Upper lobe of right lung (tissue), 1 donor: Measurements from ENCODE around the gene RAB24. TPM values are rescaled to one million over a fixed set of nuclear protein-coding genes. Genes with fewer than 3 reads are reported as not detected.
"Not testable (repeated sequence)": the region's sequence is repeated elsewhere in the genome, so short reads cannot be mapped to it uniquely, and the experiment has no call there.

Source experiments
- ATAC-seq: fragments of 200-7000 bp; cut with Tn5 transposase; one replicate; pipeline ENCODE4 v1.9.1; 2020; ENCODE audit warnings: mild to moderate bottlenecking, moderate library complexity
- DNase-seq: peaks from one replicate; pipeline ENCODE4 v3.0.0-alpha.2; 2020
- H3K27ac ChIP-seq: fragments of 200-600 bp; one replicate; pipeline ENCODE4 v1.8.0; 2022
- H3K27me3 ChIP-seq: fragments of 200-600 bp; one replicate; pipeline ENCODE4 v1.8.0; 2022; ENCODE audit warnings: mild to moderate bottlenecking
- H3K36me3 ChIP-seq: fragments of 200-600 bp; one replicate; pipeline ENCODE4 v1.8.0; 2022
- H3K4me1 ChIP-seq: fragments of 200-600 bp; one replicate; pipeline ENCODE4 v1.8.0; 2022
- H3K4me3 ChIP-seq: fragments of 200-600 bp; one replicate; pipeline ENCODE4 v1.8.0; 2022; ENCODE audit warnings: mild to moderate bottlenecking
- H3K9me3 ChIP-seq: fragments of 200-600 bp; one replicate; pipeline ENCODE4 v1.8.0; 2022
- intact Hi-C: fragments of 100-400 bp; cut with DNase I; formaldehyde crosslinking; loops from one replicate; pipeline ENCODE4 v1.11.0; 2022
- total RNA-seq: library from RNA; stranded (reverse); fragmentation: NEBNext Ultra II Directional; extraction: Animal tissue kit (Norgen Biotek cat#: 25700); gene quantifications from one replicate; pipeline ENCODE4 v1.2.1, GENCODE V29; 2021
- TF ChIP-seq, protein P1 (sequence below): fragments of 200-600 bp; IDR thresholded peaks from one replicate; pipeline ENCODE4 v1.8.0; 2022; ENCODE audit warnings: antibody characterized with exemption
- donor health status: DM: no; HTN: yes; CAD: no; lungs with severe emphysema.

The RAB24 gene
- total RNA-seq, 1 donor from 2014 or later, result 36.3 TPM

DNA sequence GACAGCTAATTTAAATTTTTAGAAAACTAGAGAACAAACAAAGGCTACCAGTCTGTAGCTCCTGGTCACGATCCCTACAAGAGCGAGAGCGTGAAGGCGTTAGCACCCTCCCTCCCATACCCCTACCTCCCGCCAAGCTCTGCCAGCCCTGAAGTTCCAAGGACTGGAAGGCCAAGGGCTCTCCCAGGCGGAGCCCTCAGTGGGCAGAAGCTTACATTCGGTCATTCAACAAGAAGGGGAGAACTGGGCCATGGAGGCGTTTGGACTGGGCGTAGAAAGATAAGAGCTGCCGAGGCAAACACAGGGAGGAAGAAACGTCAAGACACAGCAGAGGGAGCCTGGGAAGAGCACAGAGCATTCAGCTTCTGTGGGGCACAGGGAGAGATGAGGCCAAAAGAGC, 5.2 kb upstream of the RAB24 start:
- DNase-seq (no peak), ATAC-seq (no peak)
- Histone ChIP-seq H3K27me3 (no peaks in the 10 kb centered on the region), H3K27ac (no peak overlapping the region), H3K4me1 (peaks cover 52% of the 10 kb centered on the region), H3K4me3 (no peak overlapping the region), H3K9me3 (no peaks in the 10 kb centered on the region), H3K36me3 (peaks cover 27% of the 10 kb centered on the region)
- intact Hi-C loops, result no loop called here
- TF ChIP-seq, protein P1, sequence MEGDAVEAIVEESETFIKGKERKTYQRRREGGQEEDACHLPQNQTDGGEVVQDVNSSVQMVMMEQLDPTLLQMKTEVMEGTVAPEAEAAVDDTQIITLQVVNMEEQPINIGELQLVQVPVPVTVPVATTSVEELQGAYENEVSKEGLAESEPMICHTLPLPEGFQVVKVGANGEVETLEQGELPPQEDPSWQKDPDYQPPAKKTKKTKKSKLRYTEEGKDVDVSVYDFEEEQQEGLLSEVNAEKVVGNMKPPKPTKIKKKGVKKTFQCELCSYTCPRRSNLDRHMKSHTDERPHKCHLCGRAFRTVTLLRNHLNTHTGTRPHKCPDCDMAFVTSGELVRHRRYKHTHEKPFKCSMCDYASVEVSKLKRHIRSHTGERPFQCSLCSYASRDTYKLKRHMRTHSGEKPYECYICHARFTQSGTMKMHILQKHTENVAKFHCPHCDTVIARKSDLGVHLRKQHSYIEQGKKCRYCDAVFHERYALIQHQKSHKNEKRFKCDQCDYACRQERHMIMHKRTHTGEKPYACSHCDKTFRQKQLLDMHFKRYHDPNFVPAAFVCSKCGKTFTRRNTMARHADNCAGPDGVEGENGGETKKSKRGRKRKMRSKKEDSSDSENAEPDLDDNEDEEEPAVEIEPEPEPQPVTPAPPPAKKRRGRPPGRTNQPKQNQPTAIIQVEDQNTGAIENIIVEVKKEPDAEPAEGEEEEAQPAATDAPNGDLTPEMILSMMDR, result no peak

DNA sequence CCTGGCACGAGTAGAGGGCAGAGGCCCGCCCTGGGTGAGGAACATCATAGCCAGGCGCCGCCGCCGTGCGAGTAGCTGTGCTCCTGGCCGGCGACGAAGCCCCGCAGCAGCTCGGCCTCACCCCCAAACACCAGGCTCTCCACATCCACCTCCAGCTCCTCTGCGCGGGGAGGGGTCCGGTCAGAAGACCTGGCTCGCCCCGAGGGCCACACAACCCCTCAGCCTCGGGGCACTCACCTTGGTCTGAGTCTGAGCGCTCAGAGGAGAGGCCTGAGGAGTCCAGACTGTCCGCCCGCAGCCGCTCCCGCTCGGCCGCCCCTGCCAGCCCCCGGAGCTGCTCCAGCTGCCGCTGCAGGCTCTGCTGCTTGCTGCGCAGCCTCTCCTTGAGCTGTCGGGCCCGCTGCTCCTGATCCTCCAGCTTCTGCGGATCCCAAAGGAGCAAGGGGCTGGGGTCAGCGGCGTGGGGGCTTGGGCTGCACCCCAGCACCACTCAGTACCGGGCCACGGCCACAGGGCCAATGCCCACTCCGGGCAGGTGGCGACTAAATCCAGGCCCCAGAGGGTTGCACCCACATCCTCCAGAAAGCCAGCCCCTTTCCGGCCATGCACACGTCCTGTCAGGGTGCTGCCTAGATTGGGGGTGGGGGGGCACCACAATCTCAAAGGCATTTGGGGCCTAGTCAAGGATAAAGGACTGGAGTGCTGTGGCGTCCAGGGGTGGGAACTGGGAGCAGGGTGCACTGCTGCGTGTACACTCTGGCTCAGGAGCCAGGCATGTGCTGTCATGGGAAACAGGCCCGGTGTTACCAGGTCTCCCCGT, 4.2 kb upstream of the RAB24 start:
- Histone ChIP-seq H3K9me3 (no peaks in the 10 kb centered on the region), H3K27me3 (no peaks in the 10 kb centered on the region), H3K4me3 (no peak overlapping the region), H3K4me1 (peaks cover 51% of the 10 kb centered on the region), H3K27ac (peak overlapping the region; percentile 60), H3K36me3 (peaks cover 27% of the 10 kb centered on the region)
- ATAC-seq, result no peak
- intact Hi-C loops, result no loop called here
- TF ChIP-seq, protein P1, result no peak
- DNase-seq, result no peak

DNA sequence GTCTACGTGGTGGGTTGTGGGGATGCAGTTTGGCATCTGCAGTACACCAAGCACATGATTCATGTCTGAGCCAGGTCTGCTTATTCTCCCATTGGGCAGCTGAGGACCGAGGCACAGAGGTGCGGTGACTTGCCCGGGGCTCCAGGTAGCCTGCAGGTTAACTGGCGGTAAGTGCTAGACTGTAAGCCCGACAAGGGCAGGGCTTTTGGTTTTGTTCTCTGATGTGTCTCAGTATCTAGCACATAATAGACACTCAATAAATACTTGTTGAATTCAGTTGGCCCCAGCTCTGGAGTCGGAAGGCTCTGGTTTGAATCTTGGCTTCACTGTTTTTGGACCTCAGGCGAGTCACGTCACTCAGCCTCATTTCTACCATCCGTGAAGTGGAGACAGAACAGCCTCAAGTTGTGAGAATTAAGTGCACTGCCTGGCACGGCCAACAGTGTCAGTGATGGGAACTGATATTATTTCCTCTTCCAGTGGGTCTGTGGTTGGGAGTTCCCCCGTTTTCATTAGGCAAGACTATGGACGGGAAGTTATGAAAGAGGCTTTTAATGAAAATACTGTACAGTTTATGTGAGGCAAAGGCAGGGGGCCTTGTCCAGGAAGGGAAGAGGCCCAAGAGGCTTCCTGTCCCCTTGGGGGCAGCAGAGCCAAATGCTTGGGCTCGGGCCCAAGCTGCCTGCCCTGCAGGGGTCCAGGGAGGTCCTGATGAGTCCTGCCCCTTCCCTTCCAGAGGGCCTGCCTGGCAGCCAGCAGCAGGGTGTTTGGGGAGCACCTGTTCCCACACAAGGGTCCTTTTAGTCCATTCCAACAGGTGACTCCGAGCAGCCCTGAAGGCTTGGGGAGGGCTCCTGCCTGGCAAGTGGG, 3.4 kb upstream of the RAB24 start:
- Histone ChIP-seq H3K4me1 (peaks cover 54% of the 10 kb centered on the region), H3K27ac (peak overlapping the region; percentile 60), H3K9me3 (no peaks in the 10 kb centered on the region), H3K27me3 (no peaks in the 10 kb centered on the region), H3K36me3 (peaks cover 27% of the 10 kb centered on the region), H3K4me3 (no peak overlapping the region)
- TF ChIP-seq, protein P1, result no peak
- peak; percentile 30 for ATAC-seq
- intact Hi-C loops, result no loop called here
- no peak for DNase-seq

DNA sequence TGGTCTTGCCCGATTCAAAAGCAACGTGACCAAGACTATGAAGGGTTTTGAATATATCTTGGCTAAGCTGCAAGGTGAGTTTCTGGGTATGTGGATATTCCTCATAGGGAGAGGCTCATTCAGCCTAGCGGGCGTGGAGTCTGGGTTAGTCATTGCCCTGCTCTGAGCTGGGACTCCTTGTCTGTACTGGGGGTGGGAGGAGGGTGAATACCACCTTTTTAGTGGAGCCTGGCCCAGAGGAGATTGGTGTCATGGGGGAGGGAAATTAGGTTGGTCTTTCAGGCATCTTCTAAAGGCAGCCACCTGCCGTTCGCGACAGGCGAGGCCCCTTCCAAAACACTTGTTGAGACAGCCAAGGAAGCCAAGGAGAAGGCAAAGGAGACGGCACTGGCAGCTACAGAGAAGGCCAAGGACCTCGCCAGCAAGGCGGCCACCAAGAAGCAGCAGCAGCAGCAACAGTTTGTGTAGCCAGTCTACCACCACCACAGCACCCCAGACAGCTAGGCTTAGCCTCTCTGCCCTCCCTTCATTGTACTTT, 2.7 kb upstream of the RAB24 start:
- ATAC-seq, H3K27me3 ChIP-seq, intact Hi-C loops, H3K9me3 ChIP-seq, H3K4me3 ChIP-seq, H3K27ac ChIP-seq, DNase-seq: not testable (repeated sequence)
- Histone ChIP-seq H3K36me3 (peaks cover 27% of the 10 kb centered on the region), H3K4me1 (peaks cover 57% of the 10 kb centered on the region)

DNA sequence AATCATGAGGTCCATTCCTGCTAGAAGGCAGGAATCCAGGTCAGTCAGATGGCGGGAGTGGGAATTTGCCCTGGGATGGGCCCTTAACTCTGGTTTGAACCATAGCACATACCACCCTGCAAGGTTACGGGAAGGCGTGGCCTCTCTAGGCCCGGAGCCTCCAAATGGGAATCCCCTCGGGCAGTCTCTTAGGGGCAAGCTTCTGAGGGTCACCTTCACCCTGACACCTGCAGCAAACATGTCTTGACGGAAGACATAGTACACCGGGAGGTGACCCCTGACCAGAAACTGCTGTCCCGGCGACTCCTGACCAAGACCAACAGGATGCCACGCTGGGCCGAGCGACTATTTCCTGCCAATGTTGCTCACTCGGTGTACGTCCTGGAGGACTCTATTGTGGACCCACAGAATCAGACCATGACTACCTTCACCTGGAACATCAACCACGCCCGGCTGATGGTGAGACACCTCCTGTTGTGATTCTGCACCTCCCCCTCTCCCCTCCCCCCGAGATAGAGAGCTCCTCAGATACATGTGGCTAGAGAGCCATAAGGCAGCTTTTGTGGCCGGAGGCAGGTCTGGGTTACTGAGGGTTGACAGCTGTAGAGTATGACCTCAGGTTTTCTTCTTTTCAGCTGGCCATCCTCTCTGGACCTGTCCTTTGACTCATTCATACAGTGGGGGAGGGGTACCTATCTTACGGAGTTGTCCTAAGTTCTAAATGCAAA, 1.0 kb upstream of the RAB24 start:
- ATAC-seq, result no peak
- Histone ChIP-seq H3K4me3 (peak overlapping the region; percentile 99), H3K27me3 (no peaks in the 10 kb centered on the region), H3K9me3 (no peaks in the 10 kb centered on the region), H3K4me1 (peaks cover 63% of the 10 kb centered on the region), H3K27ac (peak overlapping the region; percentile 86), H3K36me3 (peaks cover 27% of the 10 kb centered on the region)
- TF ChIP-seq, protein P1, result no peak
- intact Hi-C loops, result no loop called here
- DNase-seq, result no peak
